Panc1 (cell line): ENCODE measurements around the gene CEP131. TPM values are rescaled to one million over a fixed set of nuclear protein-coding genes. Genes with fewer than 3 reads are reported as not detected.

Source experiments
- ATAC-seq: fragments of 200-7000 bp; cut with Tn5 transposase; 2 replicates; pipeline ENCODE4 v1.9.1; 2020; ENCODE audit warnings: mild to moderate bottlenecking, moderate library complexity
- BruUV-seq: library from RNA; stranded (reverse); fragments of 400-500 nt; replicated peaks from 2 replicates; lab custom pipeline; 2021; lab: Mats Ljungman, UMichigan
- CTCF ChIA-PET: fragments of 300-600 bp; sonication (Branson Sonifier 250); formaldehyde crosslinking; loops from one replicate; lab custom pipeline; 2022; ENCODE audit warnings: antibody characterized with exemption; lab: Charles Lee
- POLR2A ChIA-PET: fragments of 300-600 bp; sonication (Branson Sonifier 250); formaldehyde crosslinking; loops from one replicate; lab custom pipeline; 2022; ENCODE audit warnings: antibody characterized with exemption; lab: Charles Lee
- DNase-seq: peaks from one replicate; pipeline ENCODE4 v3.0.0-alpha.2; 2010; ENCODE audit warnings: low read depth, low spot score
- H3K27ac ChIP-seq: 2 replicates; pipeline ENCODE4 v1.5.1; 2011; ENCODE audit warnings: mild to moderate bottlenecking, low read length, inconsistent platforms
- H3K27me3 ChIP-seq: fragments of 200-500 bp; sonication (Bioruptor generic); 2 replicates; pipeline ENCODE4 v1.6.0; 2014; ENCODE audit warnings: low read length, inconsistent platforms; ENCODE audit not compliant: control insufficient read depth, insufficient read depth
- H3K36me3 ChIP-seq: fragments of 200-500 bp; sonication (Bioruptor generic); 2 replicates; pipeline ENCODE4 v1.5.1; 2014; ENCODE audit warnings: inconsistent platforms, mild to moderate bottlenecking, low read length, moderate library complexity; ENCODE audit not compliant: control insufficient read depth, insufficient read depth
- H3K4me1 ChIP-seq: 2 replicates; pipeline ENCODE4 v1.5.1; 2011; ENCODE audit warnings: inconsistent platforms, mild to moderate bottlenecking, low read length, moderate library complexity; ENCODE audit not compliant: control insufficient read depth, insufficient read depth
- H3K4me3 ChIP-seq, 2 experiments: 2 replicates each; pipeline ENCODE4 v1.5.1; 2011 to 2012; ENCODE audit warnings: low read depth in 2 of 2, low read length in 2 of 2, mild to moderate bottlenecking in 2 of 2, inconsistent platforms in 1 of 2, moderate library complexity in 1 of 2
- H3K9me3 ChIP-seq: fragments of 200-500 bp; sonication (Bioruptor generic); 2 replicates; pipeline ENCODE4 v1.5.1; 2014; ENCODE audit warnings: low read depth, mild to moderate bottlenecking, inconsistent platforms, low read length, moderate library complexity; ENCODE audit not compliant: control insufficient read depth, insufficient read depth
- POLR2AphosphoS5 ChIP-seq: IDR thresholded peaks from 2 replicates; pipeline ENCODE4 v1.6.1; 2012; ENCODE audit warnings: mild to moderate bottlenecking, low read depth, low read length, moderate library complexity
- SIN3A ChIP-seq: IDR thresholded peaks from 2 replicates; pipeline ENCODE4 v1.6.1; 2012; ENCODE audit warnings: low read depth, mild to moderate bottlenecking, low read length, moderate library complexity, borderline replicate concordance; ENCODE audit not compliant: insufficient read depth
- TCF7L2 ChIP-seq: IDR thresholded peaks from 2 replicates; pipeline ENCODE4 v1.6.1; 2011; ENCODE audit warnings: mild to moderate bottlenecking, low read depth, low read length, inconsistent platforms
- in situ Hi-C: cut with HindIII; loops from 2 replicates; pipeline ENCODE4 v1.10.0; 2016; ENCODE audit warnings: low sequenced_read_pairs, low pct_unique_long_range_greater_than_20kb
- intact Hi-C: fragments of 100-400 bp; cut with micrococcal nuclease; formaldehyde crosslinking; loops from one replicate; pipeline ENCODE4 v1.10.0; 2022; ENCODE audit not compliant: unreplicated experiment
- total RNA-seq: library from RNA; stranded (reverse); gene quantifications from one replicate; pipeline ENCODE4 v1.2.1, GENCODE V29; 2021; ENCODE audit not compliant: unreplicated experiment
- TF ChIP-seq, protein P1 (sequence below): fragments of 450-650 bp; IDR thresholded peaks from 2 replicates; pipeline ENCODE4 v1.5.1; 2017; ENCODE audit warnings: mild to moderate bottlenecking
- TF ChIP-seq, protein P2 (sequence below), 2 experiments: IDR thresholded peaks; 2 replicates each; pipeline ENCODE4 v1.6.1; 2011 to 2012; ENCODE audit warnings: low read depth in 2 of 2, control low read depth in 1 of 2, low read length in 1 of 2, mild to moderate bottlenecking in 1 of 2, moderate library complexity in 1 of 2; ENCODE audit not compliant: insufficient read depth in 1 of 2

Gene CEP131
- total RNA-seq, 1 experiment from 2014 or later, result 26.0 TPM

DNA sequence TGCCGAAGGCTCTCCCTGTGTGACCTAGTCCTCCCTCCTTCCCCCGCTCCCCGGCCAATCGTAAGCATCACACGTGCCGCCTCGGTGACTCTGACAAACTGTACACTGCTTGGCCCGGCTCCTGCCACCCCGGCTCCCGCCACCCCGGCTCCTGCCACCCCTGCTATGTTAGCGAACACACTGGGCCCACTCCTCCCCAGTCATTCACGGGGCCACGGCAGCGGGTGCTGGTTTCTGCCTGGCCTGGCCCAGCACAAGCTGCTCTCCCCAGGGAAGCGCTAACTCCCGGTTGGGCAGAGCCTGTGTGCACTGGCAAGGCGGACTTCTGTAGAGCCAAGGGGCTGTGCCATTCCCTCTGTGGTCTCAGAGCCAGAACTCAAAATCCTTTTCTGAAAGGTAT is 38.3 kb upstream of the CEP131 start:
- POLR2A ChIA-PET, result interaction anchor here (0.6 kb wide), 1 partner anchor 34 kb away, joined by 7 read pairs; the partner anchor contains the start of gene SLC38A10
- BruUV-seq, result no TSS peak
- DNase-seq (no peak), ATAC-seq (no peak)
- in situ Hi-C loops (no loop called here), intact Hi-C loops (no loop called here)
- H3K36me3 ChIP-seq, result peaks cover 10% of the 10 kb centered on the region; the same call in 1 of the 2 replicates
- H3K27me3 ChIP-seq, result no peaks in the 10 kb centered on the region
- CTCF ChIA-PET, result no interaction called here
- H3K9me3 ChIP-seq, result no peaks in the 10 kb centered on the region
- H3K4me1 ChIP-seq, result no peaks in the 10 kb centered on the region; the same call in 1 of the 2 replicates
- TF ChIP-seq, protein P1, sequence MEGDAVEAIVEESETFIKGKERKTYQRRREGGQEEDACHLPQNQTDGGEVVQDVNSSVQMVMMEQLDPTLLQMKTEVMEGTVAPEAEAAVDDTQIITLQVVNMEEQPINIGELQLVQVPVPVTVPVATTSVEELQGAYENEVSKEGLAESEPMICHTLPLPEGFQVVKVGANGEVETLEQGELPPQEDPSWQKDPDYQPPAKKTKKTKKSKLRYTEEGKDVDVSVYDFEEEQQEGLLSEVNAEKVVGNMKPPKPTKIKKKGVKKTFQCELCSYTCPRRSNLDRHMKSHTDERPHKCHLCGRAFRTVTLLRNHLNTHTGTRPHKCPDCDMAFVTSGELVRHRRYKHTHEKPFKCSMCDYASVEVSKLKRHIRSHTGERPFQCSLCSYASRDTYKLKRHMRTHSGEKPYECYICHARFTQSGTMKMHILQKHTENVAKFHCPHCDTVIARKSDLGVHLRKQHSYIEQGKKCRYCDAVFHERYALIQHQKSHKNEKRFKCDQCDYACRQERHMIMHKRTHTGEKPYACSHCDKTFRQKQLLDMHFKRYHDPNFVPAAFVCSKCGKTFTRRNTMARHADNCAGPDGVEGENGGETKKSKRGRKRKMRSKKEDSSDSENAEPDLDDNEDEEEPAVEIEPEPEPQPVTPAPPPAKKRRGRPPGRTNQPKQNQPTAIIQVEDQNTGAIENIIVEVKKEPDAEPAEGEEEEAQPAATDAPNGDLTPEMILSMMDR, result no peak
- TF ChIP-seq TCF7L2 (no peak), POLR2AphosphoS5 (no peak), SIN3A (no peak)
- TF ChIP-seq, protein P2, sequence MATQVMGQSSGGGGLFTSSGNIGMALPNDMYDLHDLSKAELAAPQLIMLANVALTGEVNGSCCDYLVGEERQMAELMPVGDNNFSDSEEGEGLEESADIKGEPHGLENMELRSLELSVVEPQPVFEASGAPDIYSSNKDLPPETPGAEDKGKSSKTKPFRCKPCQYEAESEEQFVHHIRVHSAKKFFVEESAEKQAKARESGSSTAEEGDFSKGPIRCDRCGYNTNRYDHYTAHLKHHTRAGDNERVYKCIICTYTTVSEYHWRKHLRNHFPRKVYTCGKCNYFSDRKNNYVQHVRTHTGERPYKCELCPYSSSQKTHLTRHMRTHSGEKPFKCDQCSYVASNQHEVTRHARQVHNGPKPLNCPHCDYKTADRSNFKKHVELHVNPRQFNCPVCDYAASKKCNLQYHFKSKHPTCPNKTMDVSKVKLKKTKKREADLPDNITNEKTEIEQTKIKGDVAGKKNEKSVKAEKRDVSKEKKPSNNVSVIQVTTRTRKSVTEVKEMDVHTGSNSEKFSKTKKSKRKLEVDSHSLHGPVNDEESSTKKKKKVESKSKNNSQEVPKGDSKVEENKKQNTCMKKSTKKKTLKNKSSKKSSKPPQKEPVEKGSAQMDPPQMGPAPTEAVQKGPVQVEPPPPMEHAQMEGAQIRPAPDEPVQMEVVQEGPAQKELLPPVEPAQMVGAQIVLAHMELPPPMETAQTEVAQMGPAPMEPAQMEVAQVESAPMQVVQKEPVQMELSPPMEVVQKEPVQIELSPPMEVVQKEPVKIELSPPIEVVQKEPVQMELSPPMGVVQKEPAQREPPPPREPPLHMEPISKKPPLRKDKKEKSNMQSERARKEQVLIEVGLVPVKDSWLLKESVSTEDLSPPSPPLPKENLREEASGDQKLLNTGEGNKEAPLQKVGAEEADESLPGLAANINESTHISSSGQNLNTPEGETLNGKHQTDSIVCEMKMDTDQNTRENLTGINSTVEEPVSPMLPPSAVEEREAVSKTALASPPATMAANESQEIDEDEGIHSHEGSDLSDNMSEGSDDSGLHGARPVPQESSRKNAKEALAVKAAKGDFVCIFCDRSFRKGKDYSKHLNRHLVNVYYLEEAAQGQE (IDR thresholded peaks at IDR 0.05; ENCODE audit: insufficient read depth in 1 of 2, low read depth in 2 of 2, low read length in 1 of 2), result no peak
- no peak overlapping the region for H3K27ac ChIP-seq
- H3K4me3 ChIP-seq, result no peak overlapping the region

DNA sequence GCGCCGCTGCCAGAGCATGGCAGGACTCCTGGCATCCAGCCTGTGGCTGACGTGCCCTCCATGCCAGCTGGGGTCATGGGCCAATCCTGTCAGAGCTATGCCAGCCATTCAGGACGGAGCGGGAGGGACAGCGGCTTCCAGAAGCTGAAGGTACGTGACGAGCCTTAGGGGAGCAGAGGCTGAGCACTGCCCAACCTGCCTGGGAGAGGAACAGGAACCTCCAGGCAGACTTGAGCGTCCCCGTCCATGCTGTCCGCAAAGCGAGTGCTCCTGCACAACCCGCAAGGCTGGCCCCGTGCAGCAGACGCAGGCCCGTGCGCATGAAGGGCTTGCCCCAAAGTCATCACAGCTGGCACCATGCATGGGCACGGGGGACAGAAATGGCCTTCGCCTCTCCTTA is 37.9 kb upstream of the CEP131 start:
- H3K27ac ChIP-seq, result no peak overlapping the region
- H3K27me3 ChIP-seq, result no peaks in the 10 kb centered on the region
- BruUV-seq, result no TSS peak
- no peak for ATAC-seq
- H3K9me3 ChIP-seq, result no peaks in the 10 kb centered on the region
- TF ChIP-seq TCF7L2 (no peak), SIN3A (no peak), POLR2AphosphoS5 (no peak)
- TF ChIP-seq, protein P2 (IDR thresholded peaks at IDR 0.05; ENCODE audit: insufficient read depth in 1 of 2, low read depth in 2 of 2, low read length in 1 of 2), result no peak
- TF ChIP-seq, protein P1, result no peak
- intact Hi-C loops, result no loop called here
- no peak for DNase-seq
- H3K36me3 ChIP-seq, result peaks cover 10% of the 10 kb centered on the region; the same call in 1 of the 2 replicates
- ChIA-PET CTCF (no interaction called here), POLR2A (no interaction called here)
- in situ Hi-C loops, result no loop called here
- no peak overlapping the region for H3K4me3 ChIP-seq
- H3K4me1 ChIP-seq, result no peaks in the 10 kb centered on the region; the same call in 1 of the 2 replicates
